Mesenteric fat pad (tissue), 1 donor: ENCODE results near the gene KLHDC4. TPM values are rescaled to one million over a fixed set of nuclear protein-coding genes. Genes with fewer than 3 reads are reported as not detected.
A peak's percentile ranks its signal among the peaks of the same experiment; 100 is the strongest.
"Not testable (repeated sequence)": the region's sequence is repeated elsewhere in the genome, so short reads cannot be mapped to it uniquely, and the experiment has no call there.

Experiments used
- DNase-seq: peaks from one replicate; pipeline ENCODE4 v3.0.0-alpha.2; 2020; ENCODE audit warnings: low spot score
- long read RNA-seq: library from polyadenylated mRNA; unstranded; transcript quantifications from one replicate; pipeline ENCODE4 v2.0.0, GENCODE V29; 2020
- total RNA-seq: library from RNA; stranded (reverse); fragmentation: NEBNext Ultra II Directional; extraction: Animal tissue kit (Norgen Biotek cat#: 25700); gene quantifications from one replicate; pipeline ENCODE4 v1.2.1, GENCODE V29; 2021
- donor health status: DM: yes; HTN: yes; CAD: no.

Gene KLHDC4
- total RNA-seq, result 39.9 TPM
- long read RNA-seq, full-length matches to known transcripts, result 45 of 100 reads
- long read RNA-seq, partial matches to known transcripts, result 14 of 100 reads
- long read RNA-seq, other reads (novel, unspliced or antisense), result 41 of 100 reads

DNA sequence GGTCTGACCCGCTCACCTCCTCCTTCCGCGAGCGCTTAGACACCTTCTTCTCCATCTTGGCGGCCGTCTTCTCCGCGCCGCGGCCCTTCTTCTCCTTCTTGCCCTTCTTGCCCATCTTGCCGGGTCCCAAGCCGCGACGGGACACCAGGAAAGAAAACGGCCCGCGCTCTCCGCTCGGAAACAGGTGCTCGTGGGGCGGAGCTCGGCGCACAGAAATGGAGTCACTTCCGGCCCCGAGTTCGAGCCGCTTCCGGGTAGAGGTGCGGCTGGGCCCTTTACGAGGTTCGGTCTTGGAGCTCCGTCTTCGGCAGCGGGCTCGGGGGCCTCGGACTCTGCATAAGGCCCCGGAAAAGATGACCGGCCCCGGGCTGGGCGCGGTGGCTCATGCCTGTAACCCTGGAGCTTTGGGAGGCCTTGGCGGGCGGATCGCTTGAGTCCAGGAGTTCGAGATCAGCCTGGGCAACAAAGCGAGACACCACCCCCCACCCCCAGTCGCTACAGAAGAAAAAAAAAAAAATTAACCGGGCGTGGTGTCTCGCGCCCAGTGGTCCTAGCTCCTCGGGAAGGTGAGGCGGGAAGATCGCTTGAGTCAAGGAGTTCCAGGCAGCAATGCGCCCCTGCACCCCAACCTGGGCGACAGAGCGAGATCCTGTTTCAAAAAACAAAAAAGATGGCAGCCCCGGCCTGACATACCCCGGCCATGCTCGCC lies at the start of gene KLHDC4:
KLHDC4 (minus strand) TSS at position 211 of the 709 bp plus-strand sequence; CDS start at position 115, 96 bp downstream.
- DNase-seq, result peak; percentile 96

DNA sequence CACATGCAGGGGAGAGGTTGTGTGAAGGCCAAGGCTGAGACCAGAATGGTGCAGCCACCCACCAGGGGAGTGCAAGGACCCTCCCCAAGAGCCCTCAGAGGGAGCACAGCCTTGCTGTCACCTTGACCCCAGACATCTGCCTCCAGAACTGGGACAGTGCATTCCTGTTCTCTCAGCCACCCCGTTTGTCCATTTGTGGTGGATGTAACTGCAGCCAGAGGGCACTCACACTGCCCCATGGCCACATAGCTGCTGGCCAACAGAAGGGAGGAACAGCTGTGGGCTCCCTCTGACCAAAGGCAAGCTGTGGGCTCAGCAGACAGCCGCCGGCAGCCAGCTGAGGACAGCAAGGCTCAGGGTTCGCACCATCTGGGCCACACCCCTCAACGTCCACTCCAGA lies 49.8 kb upstream of the KLHDC4 start:
- DNase-seq, result no peak

DNA sequence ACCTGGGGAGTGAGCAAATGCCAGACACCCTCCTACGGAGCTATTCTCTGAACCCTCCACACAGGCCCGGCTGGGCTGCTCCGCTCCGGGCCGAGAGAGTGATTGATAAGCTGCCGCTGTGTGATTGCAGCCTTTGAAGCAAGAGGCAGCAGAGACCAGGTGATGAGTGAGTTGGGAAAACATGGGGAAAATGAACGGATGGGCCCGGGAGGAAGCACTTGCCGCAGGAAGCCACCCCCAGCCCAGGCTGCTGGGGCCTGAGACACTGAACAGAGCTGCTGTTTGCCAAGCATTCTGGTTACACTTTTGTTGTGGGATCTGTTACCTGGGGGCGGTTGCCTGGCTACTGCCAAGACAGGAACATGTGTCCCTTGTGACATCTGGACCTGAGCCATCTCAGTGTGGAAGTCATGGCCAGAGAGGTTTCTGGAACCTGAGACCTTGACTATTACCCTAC lies 46.4 kb upstream of the KLHDC4 start:
- no peak for DNase-seq

DNA sequence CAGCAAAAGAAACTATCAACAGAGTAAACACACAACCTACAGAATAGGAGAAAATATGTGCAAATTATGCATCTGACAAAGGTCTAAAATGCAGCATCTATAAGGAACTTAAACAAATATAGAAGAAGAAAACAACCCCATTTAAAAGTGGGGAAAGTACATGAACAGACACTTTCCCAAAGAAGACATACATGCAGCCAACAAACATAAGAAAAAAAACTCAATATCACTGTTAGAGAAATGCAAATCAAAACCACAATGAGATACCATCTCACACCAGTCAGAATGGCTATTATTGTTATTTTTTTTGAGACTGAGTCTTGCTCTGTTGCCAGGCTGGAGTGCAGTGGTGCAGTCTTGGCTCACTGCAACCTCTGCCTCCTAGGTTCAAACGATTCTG lies 45.7 kb upstream of the KLHDC4 start:
- DNase-seq, result not testable (repeated sequence)

DNA sequence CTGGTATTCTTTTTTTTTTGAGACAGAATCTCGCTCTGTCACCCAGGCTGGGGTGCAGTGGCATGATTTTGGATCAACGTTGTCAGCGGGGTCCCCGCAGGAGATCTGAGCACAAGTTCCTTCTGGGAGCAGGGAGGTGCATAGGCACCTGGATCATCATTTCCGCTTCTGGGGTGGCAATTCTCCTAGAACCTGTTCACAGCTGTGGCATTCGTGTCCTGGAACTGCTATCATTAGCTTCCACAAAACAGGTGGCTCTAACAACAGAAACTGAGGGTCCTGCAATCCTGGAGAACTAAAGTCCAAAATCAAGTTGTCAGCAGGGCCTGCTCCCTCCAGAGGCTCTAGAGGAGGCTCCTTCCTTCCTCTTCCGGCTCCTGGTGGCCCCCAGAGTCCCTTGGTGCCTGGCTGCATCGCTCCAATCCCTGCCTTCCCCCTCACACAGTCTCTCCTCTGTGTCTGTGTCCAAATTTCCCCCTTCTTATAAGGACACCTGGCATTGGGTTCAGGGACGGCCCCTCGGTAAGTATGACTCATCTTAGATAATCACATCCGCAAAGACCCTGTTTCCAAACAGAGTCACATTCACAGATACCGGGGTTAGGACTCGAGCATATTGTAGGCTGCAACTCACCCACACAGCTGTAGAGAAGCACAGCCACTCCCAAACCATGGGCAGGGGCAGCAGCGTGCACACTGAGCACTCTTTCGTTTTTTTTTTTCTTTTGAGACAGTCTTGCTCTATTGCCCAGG lies 43.5 kb upstream of the KLHDC4 start:
- DNase-seq, result no peak

DNA sequence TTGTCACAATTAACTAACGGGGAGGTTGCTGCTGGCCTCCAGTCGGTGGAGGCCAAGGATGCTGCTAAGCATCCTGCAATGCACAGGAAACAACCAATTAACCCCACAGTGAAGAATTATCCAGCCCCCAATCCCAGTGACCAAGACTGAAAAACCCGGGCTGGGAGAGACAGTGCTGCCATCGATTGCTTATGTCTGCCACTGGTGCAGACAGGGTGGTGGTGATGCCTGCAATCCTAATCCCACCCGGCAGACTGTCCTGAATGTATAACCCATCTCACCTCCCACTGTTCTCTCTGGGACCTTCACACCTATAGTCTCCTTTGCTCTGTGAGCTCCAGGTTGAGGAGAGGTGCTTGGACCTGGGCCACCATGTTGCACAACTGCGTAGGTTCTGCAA lies 42.3 kb upstream of the KLHDC4 start:
- DNase-seq, result no peak

DNA sequence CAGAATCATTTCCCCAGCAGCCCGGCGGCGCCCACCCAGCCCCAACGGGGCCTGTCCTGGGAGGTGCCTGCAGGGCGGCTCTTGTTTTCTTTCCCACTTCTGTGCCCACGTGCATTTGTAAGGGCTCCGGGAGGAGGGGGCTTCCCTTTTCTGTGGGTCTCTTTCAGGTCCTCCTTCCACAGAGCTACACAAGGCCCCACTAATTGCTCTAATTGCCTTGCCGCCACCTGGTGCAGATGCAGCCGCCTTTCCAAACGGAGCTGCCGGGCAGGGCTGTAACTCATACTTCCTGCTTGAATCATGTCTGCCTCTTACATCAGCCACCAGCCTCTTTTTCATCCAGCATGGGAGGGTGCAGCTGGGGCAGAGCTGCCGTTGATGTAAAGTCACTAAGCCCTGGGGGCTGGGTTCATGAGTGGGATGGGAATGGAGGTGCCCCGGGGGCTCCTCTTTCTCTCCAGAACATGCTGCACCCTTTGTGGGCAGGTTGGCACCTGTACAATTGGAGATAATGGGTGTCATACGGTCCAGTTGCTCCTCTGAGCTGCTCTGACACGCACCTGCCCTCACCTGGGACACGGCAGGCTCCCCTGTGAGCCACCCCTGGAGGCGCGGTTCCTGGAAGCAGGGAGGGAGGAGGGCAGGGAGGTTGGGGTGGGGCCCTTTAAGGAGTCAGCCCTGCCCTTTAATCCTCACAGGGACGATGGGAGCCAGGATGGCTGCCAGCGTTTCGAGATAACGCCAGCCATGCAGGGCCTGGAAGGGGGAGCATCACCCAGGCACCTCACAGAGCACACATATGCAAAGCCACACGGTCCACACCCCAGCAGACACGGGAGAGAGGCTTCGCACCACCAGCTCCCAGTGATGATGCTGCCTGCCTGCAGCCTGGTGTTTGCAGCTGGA lies 41.1 kb upstream of the KLHDC4 start:
- DNase-seq, result no peak

DNA sequence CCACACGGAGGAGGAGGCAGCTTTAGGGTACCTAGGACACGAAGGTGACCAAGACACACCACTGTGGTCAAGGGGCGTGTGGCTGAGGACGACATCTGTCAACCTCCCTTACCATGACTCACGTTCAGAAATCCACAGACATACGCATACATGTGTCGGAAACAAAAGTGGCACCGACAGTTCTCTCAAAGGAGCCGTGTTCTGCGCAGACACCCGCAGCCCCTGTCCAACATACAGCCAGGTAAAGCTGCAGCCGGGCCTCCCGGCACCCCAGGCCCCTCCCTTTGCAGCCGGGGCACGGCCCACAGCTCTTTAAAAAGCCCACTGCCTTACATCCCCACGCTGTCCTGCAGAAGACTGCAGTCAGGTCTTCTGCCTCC lies 40.5 kb upstream of the KLHDC4 start:
- no peak for DNase-seq

DNA sequence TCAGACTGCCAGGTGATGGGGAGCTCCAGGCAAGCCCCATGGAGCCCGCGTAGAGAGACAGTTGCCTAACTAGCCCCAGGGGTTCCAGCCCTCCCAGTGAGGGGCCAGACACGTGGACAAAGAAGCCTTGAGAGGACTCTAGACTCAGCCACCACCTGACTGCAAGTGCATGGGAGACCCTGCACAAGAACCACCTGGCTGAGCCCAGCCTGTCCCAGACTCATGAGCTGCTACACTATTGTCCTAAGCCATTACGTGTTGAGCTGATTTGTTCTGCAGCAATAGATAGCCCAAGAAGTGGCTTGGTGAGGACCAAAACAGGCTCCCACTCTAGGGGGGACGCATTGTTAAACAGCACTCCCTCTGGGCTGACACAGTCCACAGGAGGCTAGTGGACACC lies 37.6 kb upstream of the KLHDC4 start:
- DNase-seq, result no peak

DNA sequence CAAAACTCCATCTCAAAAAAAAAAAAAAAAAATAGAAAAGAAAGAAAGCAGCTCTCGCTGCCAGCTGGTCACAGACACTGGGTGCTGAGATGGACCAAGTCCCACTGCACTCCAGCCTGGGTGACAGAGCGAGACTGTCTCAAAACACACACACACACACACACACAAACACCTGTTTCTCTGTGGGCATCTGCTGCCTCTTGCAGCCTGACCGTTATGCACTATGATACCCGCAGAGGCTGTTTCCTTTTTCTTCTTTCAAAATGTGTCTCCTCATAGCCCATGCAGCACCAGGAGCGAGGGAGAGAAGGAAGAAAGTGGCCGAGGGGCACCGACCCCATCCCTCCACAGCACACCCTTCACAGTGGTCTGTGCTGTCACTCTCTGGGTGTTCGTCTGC lies 36.9 kb upstream of the KLHDC4 start:
- no peak for DNase-seq

DNA sequence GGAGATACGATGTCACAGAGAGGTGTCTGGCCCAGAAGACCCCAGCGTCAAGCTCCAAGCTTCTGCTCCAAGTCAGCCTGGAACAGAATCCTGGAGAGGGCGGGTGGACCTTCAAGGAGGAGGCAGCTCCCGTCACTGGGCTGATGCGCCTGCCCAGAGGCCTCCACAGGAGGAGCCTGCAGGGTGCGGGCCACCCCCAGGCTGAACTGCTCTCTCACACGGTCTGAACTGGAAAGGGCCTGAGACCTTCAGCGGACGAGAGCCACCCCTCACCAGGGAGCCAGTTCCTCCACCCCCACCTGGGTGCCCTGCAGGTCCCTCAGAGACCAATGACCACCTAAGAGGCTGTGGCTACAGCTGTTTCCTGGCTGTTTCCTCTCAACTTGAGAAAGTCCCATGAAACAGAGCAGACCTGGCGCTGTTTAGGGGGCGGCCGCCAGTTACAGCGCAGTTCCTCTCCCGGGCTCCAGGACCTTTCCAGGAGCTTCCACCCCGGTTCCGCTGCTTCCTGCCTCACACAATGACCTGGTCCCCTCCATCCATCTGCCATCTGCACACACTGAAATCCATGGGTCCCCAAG lies 36.0 kb upstream of the KLHDC4 start:
- DNase-seq, result no peak

DNA sequence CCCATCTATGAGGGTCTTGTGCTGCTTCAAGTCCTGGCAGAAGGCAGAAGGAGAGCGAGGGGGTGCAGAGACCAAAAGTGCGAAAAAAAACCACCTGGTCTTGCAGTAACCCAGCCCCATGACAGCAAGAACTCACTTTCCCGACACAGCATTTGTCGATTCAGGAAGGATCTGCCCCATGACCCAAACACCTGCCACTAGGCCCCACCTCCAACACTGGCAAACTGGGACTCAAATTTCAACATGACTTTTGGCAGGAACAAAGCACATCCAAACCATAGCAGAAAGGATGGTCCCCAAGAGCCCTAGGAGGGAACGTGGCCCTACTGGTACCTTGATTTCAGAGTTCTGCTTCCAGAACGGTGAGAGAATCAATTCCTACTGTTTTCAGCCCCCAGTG lies 34.7 kb upstream of the KLHDC4 start:
- DNase-seq, result no peak

DNA sequence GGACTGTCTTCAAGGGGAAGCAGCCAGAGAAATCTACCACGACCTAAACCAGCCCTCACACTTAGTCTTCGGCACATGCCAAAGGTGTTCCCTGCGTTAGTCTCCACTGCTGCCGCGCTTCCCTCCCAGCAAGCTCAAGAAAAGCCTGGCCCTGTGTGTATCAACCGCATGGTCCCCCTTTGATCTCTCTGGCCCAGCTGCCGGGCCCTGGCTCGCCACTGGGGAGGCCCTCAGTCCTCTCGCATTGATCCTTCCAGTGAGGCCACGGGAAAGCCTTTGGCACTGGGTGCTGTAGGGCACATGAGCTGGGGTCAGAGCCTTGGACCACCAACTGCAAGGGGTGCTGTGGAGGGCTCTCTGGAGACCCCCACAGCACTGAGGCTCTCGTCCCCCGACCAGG lies 29.6 kb upstream of the KLHDC4 start:
- DNase-seq, result no peak

DNA sequence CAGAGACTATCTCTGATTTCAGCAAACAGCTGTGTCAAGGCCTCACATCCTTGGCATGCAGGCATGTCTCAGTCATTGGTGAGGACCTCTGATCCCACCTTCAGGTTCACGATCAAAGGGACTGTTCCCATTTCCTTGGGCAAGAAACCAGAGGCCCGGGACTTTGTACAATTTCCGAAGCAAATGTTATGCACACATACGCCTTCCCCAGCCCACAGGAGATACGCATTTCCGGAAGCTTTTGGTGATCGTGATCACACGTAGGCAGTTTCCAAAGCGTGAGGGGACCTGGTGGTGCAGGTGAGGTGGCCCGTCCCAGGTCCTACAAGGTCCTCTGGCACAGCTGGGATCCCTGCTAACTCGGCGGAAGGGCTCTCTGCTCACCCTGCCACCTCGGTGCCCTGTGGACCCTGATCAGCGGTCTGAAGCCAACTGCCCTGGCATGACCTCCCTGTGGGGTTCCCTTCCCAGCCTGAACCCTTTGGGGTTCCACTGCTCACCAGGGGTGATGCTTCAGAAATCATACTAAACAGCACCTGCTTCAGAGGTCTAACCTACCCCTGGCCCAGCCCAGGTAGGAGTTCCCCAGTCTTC lies 28.8 kb upstream of the KLHDC4 start:
- no peak for DNase-seq

DNA sequence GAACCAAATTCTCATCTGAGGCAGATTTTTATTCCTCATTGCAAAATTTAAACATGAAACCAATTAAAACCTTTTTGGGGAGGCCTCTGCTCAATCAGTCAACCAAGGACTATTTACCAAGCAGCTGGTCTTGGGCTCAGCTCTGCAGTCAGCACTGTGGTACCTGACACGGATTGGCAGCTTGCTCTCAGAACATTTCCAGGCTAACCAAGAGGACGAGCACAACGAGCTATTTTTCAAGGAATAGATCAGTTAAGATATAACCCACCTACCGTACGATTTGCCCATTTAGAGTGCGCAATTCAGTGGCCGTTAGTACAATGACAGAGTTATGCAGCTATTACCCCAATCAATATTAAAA lies 26.4 kb upstream of the KLHDC4 start:
- DNase-seq, result no peak

DNA sequence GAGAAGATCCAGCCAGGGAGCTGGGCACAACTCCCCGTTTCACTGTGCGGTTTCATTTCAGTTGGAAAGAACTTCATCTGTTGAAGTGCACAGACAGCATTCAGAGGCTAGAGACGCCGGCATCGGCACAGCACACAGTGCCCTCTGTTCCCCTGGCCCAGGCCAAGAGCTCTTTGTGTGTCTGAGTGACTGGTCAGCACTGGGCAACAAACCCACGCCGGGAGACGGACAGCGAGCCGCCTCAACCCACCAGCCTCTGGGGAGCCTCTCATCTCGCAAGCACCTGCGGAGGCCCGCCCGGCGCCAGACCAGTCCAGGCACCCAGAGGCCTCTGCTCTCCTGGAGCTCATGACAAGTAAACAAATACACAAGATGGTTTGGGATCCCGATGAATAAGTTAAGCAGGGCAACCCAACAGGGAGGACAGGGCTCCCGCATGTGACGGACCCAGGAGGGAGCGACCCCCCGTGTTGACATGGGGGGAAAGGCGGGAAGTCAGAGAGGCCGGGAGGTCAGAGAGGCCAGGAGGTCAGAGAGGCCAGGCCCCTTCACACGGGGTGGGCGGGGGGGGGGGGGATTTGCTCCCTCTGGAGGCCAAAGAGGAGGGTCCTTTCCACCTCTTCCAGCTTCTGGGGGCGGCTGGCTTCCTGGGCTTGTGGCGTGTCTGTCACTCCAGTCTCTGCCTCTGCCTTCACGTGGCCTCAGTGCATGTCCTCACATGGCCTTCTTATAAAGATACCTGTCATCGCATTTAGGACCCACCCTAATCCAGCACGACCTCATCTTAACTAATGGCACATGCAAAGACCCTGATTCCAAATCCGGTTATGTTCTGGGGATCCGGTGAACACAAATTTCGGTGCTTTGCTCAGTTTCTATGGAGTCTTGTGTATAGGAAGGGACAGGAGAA lies 25.8 kb upstream of the KLHDC4 start:
- no peak for DNase-seq

DNA sequence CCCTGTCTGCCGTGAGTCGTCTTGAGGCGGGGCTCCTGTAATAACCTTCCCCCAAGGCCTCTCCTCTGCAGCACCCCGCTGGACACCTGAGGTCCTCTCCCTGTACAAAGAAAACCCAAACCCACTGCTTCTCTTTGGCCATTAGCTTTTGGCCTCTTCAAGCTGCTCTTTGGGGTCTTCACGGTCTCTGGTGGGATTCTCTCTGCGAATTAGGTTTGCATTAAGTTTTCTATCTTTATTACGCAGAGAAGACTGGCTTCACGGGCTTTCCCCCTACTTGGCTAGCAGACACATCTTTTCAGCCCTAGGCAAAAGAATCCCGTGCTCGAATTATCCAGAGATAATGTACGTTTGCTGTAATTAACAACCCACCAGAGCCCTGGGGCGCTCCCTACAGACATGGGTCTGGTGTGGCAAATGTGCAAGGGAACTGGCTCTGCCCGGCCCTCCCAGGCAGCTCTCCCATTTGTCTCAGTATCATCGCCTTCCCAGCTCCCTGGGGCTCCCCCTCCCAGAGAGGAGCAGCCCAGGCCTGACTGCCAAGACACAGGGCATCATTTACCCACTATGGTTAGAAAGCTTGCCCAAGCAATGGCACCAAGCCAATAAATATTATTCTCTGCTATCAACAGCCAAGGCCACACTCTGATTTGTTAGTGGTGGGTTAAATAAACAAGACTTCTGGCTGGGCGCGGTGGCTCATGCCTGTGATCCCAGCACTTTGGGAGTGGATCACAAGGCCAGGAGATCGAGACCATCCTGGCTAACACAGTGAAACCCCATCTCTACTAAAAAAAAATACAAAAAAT lies 24.7 kb upstream of the KLHDC4 start:
- no peak for DNase-seq

DNA sequence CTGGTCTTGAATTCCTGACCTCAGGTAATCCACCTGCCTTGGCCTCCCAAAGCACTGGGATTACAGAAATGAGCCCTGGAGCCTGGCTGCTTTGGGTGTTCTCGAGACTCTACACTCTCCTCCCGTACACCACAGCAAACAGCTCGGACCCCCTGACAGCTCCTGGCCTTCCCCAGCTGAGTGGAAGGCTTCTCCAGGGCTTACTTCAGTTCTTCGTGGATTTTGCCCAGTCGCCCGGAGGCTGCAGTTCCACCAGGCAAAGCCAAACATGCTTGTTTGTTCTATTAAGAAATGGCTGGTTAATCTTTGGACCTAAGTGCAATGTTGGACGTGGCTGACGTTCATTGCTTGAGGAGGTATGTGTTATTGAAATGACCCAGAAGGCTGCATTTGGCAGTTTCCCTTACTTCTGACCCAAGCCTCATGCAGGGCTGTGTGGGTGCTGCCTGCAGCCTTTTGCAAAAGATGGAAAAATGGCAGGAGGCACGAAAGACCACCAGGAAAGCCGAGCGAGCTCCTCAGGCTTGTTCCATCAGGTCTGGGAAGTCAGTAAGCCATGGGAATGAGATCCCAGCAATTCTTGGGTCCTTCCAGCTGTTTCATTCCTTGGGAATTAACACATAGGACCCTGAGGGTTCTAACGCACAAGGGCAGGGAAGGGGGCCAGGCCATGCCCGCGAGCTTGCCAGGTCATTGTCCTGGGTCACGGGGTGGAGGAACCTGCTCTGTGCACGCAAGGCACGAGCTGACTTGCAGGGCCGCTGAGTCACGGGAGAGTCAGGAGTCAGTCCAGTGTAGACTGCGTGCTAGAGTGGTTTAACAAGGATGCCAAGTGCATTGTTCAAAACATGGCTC lies 23.9 kb upstream of the KLHDC4 start:
- no peak for DNase-seq
